CD4-positive, alpha-beta T cell (primary cell): Measurements from ENCODE around the gene OSBPL10. TPM values are rescaled to one million over a fixed set of nuclear protein-coding genes. Genes with fewer than 3 reads are reported as not detected.

ENCODE experiments used
- ATAC-seq: fragments of 200-7000 bp; cut with Tn5 transposase; one replicate; pipeline ENCODE4 v1.10.0; 2022; ENCODE audit warnings: mild to moderate bottlenecking; ENCODE audit not compliant: poor library complexity
- CTCF ChIA-PET: fragments of 350-600 bp; sonication (Branson Sonifier 250); formaldehyde crosslinking; loops from one replicate; lab custom pipeline; 2021; ENCODE audit warnings: antibody characterized with exemption, inconsistent platforms; lab: Charles Lee
- POLR2A ChIA-PET: fragments of 350-600 bp; sonication (Branson Sonifier 250); formaldehyde crosslinking; loops from one replicate; lab custom pipeline; 2021; ENCODE audit warnings: antibody characterized with exemption, inconsistent platforms; lab: Charles Lee
- DNase-seq, 14 experiments: peaks; one replicate each; pipeline ENCODE4 v3.0.0-alpha.2; 2013 to 2020; ENCODE audit warnings: mixed read lengths in 2 of 14
- H3K27ac ChIP-seq, 2 donors: one replicate each; pipeline versions ENCODE4 v1.5.1 to v1.7.0; 2013; ENCODE audit warnings: low read length in 2 of 2, low read depth in 1 of 2, mild to moderate bottlenecking in 1 of 2
- H3K27me3 ChIP-seq, 2 experiments: 1 replicate in 1 of 2; 2 replicates in 1 of 2; pipeline versions ENCODE4 v1.6.1 to v1.7.0; 2013; ENCODE audit warnings: low read length in 2 of 2, control low read depth in 1 of 2, mild to moderate bottlenecking in 1 of 2, moderate library complexity in 1 of 2; ENCODE audit not compliant: insufficient read depth in 2 of 2, control insufficient read depth in 1 of 2
- H3K36me3 ChIP-seq: one replicate; pipeline ENCODE4 v1.6.1; 2013; ENCODE audit warnings: low read length, control low read depth; ENCODE audit not compliant: insufficient read depth
- H3K4me1 ChIP-seq: one replicate; pipeline ENCODE4 v1.6.1; 2013; ENCODE audit warnings: low read length, control low read depth; ENCODE audit not compliant: insufficient read depth
- H3K4me3 ChIP-seq: one replicate; pipeline ENCODE4 v1.5.1; 2013; ENCODE audit warnings: mild to moderate bottlenecking, low read length, moderate library complexity
- H3K9me3 ChIP-seq, 2 experiments: 1 replicate in 1 of 2; 2 replicates in 1 of 2; pipeline versions ENCODE4 v1.6.1 to v1.7.0; 2013; ENCODE audit warnings: low read length in 2 of 2, mild to moderate bottlenecking in 2 of 2, control low read depth in 1 of 2, moderate library complexity in 1 of 2; ENCODE audit not compliant: control insufficient read depth in 1 of 2, insufficient read depth in 1 of 2
- H3K27ac Mint-ChIP-seq: one replicate; pipeline ENCODE4 v1.8.0; 2020; ENCODE audit warnings: mixed read lengths
- H3K27me3 Mint-ChIP-seq: one replicate; pipeline ENCODE4 v1.8.0; 2021; ENCODE audit warnings: mixed read lengths
- H3K36me3 Mint-ChIP-seq: one replicate; pipeline ENCODE4 v1.8.0; 2021; ENCODE audit warnings: low read depth, mixed read lengths
- H3K4me1 Mint-ChIP-seq: one replicate; pipeline ENCODE4 v1.8.0; 2021; ENCODE audit warnings: low read depth, mixed read lengths
- H3K4me3 Mint-ChIP-seq: one replicate; pipeline ENCODE4 v1.8.0; 2020; ENCODE audit warnings: mild to moderate bottlenecking, mixed read lengths
- H3K9me3 Mint-ChIP-seq: one replicate; pipeline ENCODE4 v1.8.0; 2020; ENCODE audit warnings: mixed read lengths
- intact Hi-C, 2 experiments: fragments of 100-400 bp; cut with DNase I in 1 of 2; cut with micrococcal nuclease in 1 of 2; formaldehyde crosslinking; loops; one replicate each; pipeline versions ENCODE4 v1.15.1 to v1.9.0; 2023 to 2025; cut with DNase I, micrococcal nuclease
- total RNA-seq, 174 experiments: library from RNA in 2 of 174; stranded (reverse) in 2 of 174; gene quantifications; one replicate each; pipeline ENCODE4 v1.2.3 and lab custom pipeline; 2021 to 2026
- TF ChIP-seq, protein P1 (sequence below): fragments of 200-600 bp; IDR thresholded peaks from one replicate; pipeline ENCODE4 v1.8.0; 2022; ENCODE audit warnings: antibody characterized with exemption, mild to moderate bottlenecking

OSBPL10 gene
- total RNA-seq, 2 experiments from 2014 or later: not detected

DNA sequence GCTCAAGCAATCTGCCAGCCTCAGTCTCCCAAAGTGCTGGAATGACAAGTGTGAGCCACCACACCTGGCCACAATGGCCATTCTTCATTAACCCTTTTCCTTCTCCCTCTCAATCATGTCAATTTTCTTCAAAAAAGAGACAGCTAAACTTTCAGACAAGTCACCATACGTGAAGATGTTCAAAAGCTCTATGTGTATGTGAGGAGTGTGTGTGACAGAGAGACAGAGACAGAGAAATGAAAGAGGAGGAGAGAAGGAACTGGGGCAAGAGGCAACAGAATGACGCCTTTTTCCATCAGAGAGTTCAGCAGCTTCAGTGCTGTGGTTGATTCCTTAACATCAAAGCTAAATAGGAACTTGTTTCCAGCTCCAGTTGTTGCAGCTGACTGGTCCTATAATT is 27.4 kb downstream of the OSBPL10 start:
- CTCF ChIA-PET: no interaction called here
- intact Hi-C loops: no loop called here
- H3K27me3 Mint-ChIP-seq: peaks cover 7% of the 10 kb centered on the region
- no peak overlapping the region for H3K27ac Mint-ChIP-seq
- H3K27ac ChIP-seq: no peak overlapping the region
- POLR2A ChIA-PET: no interaction called here
- H3K9me3 Mint-ChIP-seq: peaks cover 7% of the 10 kb centered on the region
- no peaks in the 10 kb centered on the region for H3K4me1 ChIP-seq
- H3K4me1 Mint-ChIP-seq: no peaks in the 10 kb centered on the region
- H3K4me3 Mint-ChIP-seq: no peak overlapping the region
- peaks cover 0 to 2% of the 10 kb centered on the region in 2 experiments for H3K27me3 ChIP-seq
- no peaks in the 10 kb centered on the region for H3K36me3 ChIP-seq
- TF ChIP-seq, protein P1, sequence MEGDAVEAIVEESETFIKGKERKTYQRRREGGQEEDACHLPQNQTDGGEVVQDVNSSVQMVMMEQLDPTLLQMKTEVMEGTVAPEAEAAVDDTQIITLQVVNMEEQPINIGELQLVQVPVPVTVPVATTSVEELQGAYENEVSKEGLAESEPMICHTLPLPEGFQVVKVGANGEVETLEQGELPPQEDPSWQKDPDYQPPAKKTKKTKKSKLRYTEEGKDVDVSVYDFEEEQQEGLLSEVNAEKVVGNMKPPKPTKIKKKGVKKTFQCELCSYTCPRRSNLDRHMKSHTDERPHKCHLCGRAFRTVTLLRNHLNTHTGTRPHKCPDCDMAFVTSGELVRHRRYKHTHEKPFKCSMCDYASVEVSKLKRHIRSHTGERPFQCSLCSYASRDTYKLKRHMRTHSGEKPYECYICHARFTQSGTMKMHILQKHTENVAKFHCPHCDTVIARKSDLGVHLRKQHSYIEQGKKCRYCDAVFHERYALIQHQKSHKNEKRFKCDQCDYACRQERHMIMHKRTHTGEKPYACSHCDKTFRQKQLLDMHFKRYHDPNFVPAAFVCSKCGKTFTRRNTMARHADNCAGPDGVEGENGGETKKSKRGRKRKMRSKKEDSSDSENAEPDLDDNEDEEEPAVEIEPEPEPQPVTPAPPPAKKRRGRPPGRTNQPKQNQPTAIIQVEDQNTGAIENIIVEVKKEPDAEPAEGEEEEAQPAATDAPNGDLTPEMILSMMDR: no peak
- DNase-seq: no peak
- no peak overlapping the region for H3K4me3 ChIP-seq
- ATAC-seq: no peak
- H3K9me3 ChIP-seq: peaks cover 10 to 14% of the 10 kb centered on the region in 2 experiments
- no peaks in the 10 kb centered on the region for H3K36me3 Mint-ChIP-seq

DNA sequence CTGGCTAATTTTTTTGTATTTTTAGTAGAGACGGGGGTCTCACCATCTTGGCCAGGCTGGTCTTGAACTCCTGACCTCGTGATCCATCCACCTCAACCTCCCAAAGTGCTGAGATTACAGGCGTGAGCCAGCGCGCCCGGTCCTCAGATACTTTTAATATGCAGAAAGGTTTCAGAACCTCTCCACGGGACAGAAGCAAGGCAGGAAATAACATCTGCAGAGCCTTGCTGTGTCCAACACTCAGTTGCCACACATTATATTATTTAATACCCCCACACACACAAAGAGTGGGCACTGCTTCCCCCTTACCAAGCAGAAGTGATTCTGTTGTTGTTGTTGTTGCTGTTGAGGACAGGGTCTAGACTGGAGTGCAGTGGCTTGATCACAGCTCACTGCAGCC is 28.0 kb downstream of the OSBPL10 start:
- Mint-ChIP-seq H3K27ac (no peak overlapping the region), H3K27me3 (peaks cover 7% of the 10 kb centered on the region), H3K4me1 (no peaks in the 10 kb centered on the region), H3K4me3 (no peak overlapping the region), H3K36me3 (no peaks in the 10 kb centered on the region), H3K9me3 (peaks cover 7% of the 10 kb centered on the region)
- Histone ChIP-seq H3K4me1 (no peaks in the 10 kb centered on the region), H3K27me3 (peaks cover 0 to 2% of the 10 kb centered on the region in 2 experiments), H3K27ac (no peak overlapping the region), H3K4me3 (no peak overlapping the region), H3K9me3 (peaks cover 10 to 14% of the 10 kb centered on the region in 2 experiments), H3K36me3 (no peaks in the 10 kb centered on the region)
- ChIA-PET CTCF (no interaction called here), POLR2A (no interaction called here)
- DNase-seq: no peak
- TF ChIP-seq, protein P1: no peak
- no peak for ATAC-seq
- intact Hi-C loops: no loop called here

DNA sequence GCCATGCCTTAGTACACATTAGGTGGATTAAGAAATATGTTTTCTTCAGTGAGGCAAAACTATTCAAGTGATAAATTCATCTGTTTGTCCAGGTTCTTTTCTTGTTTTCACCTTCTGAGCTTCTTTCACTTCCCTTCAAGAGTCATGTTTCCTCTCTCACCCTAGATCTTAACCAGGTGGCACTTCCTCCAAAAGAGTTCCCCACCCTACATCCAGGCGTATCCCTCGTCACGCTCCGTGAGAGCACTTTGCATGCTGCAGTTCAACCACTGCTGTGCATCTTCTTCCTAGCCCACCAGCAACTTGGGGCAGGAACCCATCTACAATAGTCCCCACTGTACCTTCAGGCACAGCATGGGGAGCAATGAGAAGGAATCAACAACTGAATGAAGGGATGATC is 28.9 kb downstream of the OSBPL10 start:
- ChIA-PET POLR2A (no interaction called here), CTCF (no interaction called here)
- Histone ChIP-seq H3K36me3 (no peaks in the 10 kb centered on the region), H3K4me1 (no peaks in the 10 kb centered on the region), H3K4me3 (no peak overlapping the region), H3K27me3 (peaks cover 0 to 2% of the 10 kb centered on the region in 2 experiments), H3K9me3 (peaks cover 10 to 14% of the 10 kb centered on the region in 2 experiments), H3K27ac (no peak overlapping the region)
- Mint-ChIP-seq H3K36me3 (no peaks in the 10 kb centered on the region), H3K27me3 (peaks cover 7% of the 10 kb centered on the region), H3K27ac (no peak overlapping the region), H3K4me1 (no peaks in the 10 kb centered on the region), H3K9me3 (peaks cover 7% of the 10 kb centered on the region), H3K4me3 (no peak overlapping the region)
- TF ChIP-seq, protein P1: no peak
- ATAC-seq: no peak
- DNase-seq: no peak
- intact Hi-C loops: no loop called here
